GM12878 (cell line): ENCODE measurements around the gene SLCO2A1. TPM values are rescaled to one million over a fixed set of nuclear protein-coding genes. Genes with fewer than 3 reads are reported as not detected.

Experiments used
- ATAC-seq: fragments of 200-7000 bp; cut with Tn5 transposase; 3 replicates; pipeline ENCODE4 v1.9.1; 2020; ENCODE audit warnings: mild to moderate bottlenecking, moderate library complexity
- BruUV-seq: library from RNA; stranded (reverse); fragments of 400-500 nt; replicated peaks from 2 replicates; lab custom pipeline; 2021; lab: Mats Ljungman, UMichigan
- CTCF ChIA-PET: fragments of 300-600 bp; sonication (Branson Sonifier 250); formaldehyde crosslinking; extraction: SDS; loops from one replicate; lab custom pipeline; 2021; ENCODE audit warnings: inconsistent platforms; lab: Yijun Ruan, JAX
- POLR2A ChIA-PET: fragments of 350-600 bp; formaldehyde crosslinking; extraction: SDS; loops from one replicate; lab custom pipeline; 2021; ENCODE audit warnings: inconsistent platforms; lab: Charles Lee
- RAD21 ChIA-PET: fragments of 300-600 bp; sonication (Branson Sonifier 250); formaldehyde crosslinking; loops from one replicate; lab custom pipeline; 2023; ENCODE audit warnings: antibody characterized with exemption; ENCODE audit not compliant: unreplicated experiment; lab: Charles Lee
- SMC1A ChIA-PET: fragments of 300-600 bp; sonication (Branson Sonifier 250); formaldehyde crosslinking; loops from one replicate; lab custom pipeline; 2023; ENCODE audit not compliant: unreplicated experiment, uncharacterized antibody; lab: Charles Lee
- DNase-seq: peaks from one replicate; pipeline ENCODE4 v3.0.0-alpha.2; 2011; ENCODE audit warnings: low read depth, low spot score
- FAIRE-seq: peaks from 3 replicates; lab custom pipeline; 2011; peaks lifted over from hg19 to GRCh38; lab: Jason Lieb, UNC
- H2AFZ ChIP-seq: 2 replicates; pipeline ENCODE4 v1.6.0; 2011; ENCODE audit warnings: low read depth, low read length, control low read depth; ENCODE audit not compliant: control insufficient read depth
- H3K27ac ChIP-seq: 2 replicates; pipeline ENCODE4 v1.5.1; 2011; ENCODE audit warnings: control low read depth; ENCODE audit not compliant: control insufficient read depth, insufficient read depth
- H3K27me3 ChIP-seq, 2 experiments: replicated peaks in 1 of 2; 2 replicates each; pipeline versions ENCODE4 v1.6.0 to v1.6.1; 2011; ENCODE audit warnings: low read length in 1 of 2; ENCODE audit not compliant: control insufficient read depth in 2 of 2, insufficient read depth in 2 of 2
- H3K36me3 ChIP-seq, 2 experiments: 2 replicates each; pipeline ENCODE4 v1.5.1; 2011; ENCODE audit warnings: low read length in 1 of 2; ENCODE audit not compliant: control insufficient read depth in 2 of 2, insufficient read depth in 2 of 2
- H3K4me1 ChIP-seq: 2 replicates; pipeline ENCODE4 v1.6.1; 2011; ENCODE audit warnings: mild to moderate bottlenecking, low read length, moderate library complexity, mixed read lengths; ENCODE audit not compliant: control insufficient read depth, insufficient read depth
- H3K4me2 ChIP-seq: 2 replicates; pipeline ENCODE4 v1.6.0; 2011; ENCODE audit warnings: control low read depth; ENCODE audit not compliant: control insufficient read depth, insufficient read depth
- H3K4me3 ChIP-seq: fragments of 200-600 bp; sonication (generic); 2 replicates; pipeline ENCODE4 v1.5.1; 2016
- H3K79me2 ChIP-seq: 2 replicates; pipeline ENCODE4 v1.6.0; 2011; ENCODE audit warnings: low read length; ENCODE audit not compliant: control insufficient read depth, insufficient read depth
- H3K9ac ChIP-seq: 2 replicates; pipeline ENCODE4 v1.8.0; 2011; ENCODE audit warnings: low read length, control low read depth, mixed read lengths; ENCODE audit not compliant: control insufficient read depth, insufficient read depth
- H3K9me3 ChIP-seq: replicated peaks from 3 replicates; pipeline ENCODE4 v1.5.1; 2011; ENCODE audit warnings: mild to moderate bottlenecking, low read length; ENCODE audit not compliant: control insufficient read depth, insufficient read depth
- H4K20me1 ChIP-seq: 2 replicates; pipeline ENCODE4 v1.6.0; 2011; ENCODE audit not compliant: control insufficient read depth, insufficient read depth
- ASH2L ChIP-seq: fragments of 300-600, 200-600 bp; sonication (generic); IDR thresholded peaks from 2 replicates; pipeline ENCODE4 v1.6.1; 2017; ENCODE audit warnings: low read depth, mild to moderate bottlenecking, borderline replicate concordance
- BHLHE40 ChIP-seq, 2 experiments: fragments of 450-650 bp in 1 of 2; IDR thresholded peaks; 2 replicates each; pipeline ENCODE4 v1.6.1; 2011 to 2017; ENCODE audit warnings: low read depth in 2 of 2, borderline replicate concordance in 1 of 2, improper control_type of control experiment in 1 of 2, low read length in 1 of 2, mild to moderate bottlenecking in 1 of 2
- E2F8 ChIP-seq: fragments of 450-650 bp; IDR thresholded peaks from 2 replicates; pipeline ENCODE4 v1.6.1; 2018; ENCODE audit warnings: mild to moderate bottlenecking, low read depth, moderate library complexity; ENCODE audit not compliant: partially characterized antibody
- SIX5 ChIP-seq: IDR thresholded peaks from 2 replicates; pipeline ENCODE4 v1.6.1; 2011; ENCODE audit warnings: mild to moderate bottlenecking, low read depth, low read length, moderate library complexity; ENCODE audit not compliant: severe bottlenecking
- WGBS: methylation state at CpG from one replicate; pipeline ENCODE4 v1.1.6; 2016; ENCODE audit warnings: low lambda C conversion rate; ENCODE audit not compliant: insufficient replicate concordance, insufficient coverage; ENCODE audit errors: missing lambda C conversion rate; 5-methylcytosine and 5-hydroxymethylcytosine counted together
- in situ Hi-C: fragments of 300-500 bp; cut with MboI; formaldehyde crosslinking; loops from 9 replicates; pipeline ENCODE4 v1.14.3; 2018; ENCODE audit warnings: mixed read lengths
- intact Hi-C: fragments of 100-400 bp; cut with micrococcal nuclease; formaldehyde crosslinking; loops from one replicate; pipeline ENCODE4 v1.14.2; 2022; ENCODE audit not compliant: unreplicated experiment
- polyA plus RNA-seq, 11 experiments: library from polyadenylated mRNA; depleted of rRNA in 4 of 11; unstranded in 6 of 11; stranded (reverse) in 5 of 11; fragments of >200 nt; fragmentation: Nextera tagmentation in 4 of 11; fragmentation: Illumina TruSeq in 1 of 11; extraction: Ambion mirVana in 4 of 11; extraction: Trizol in 1 of 11; gene quantifications; 1 replicate in 1 of 11; 2 replicates in 10 of 11; pipeline versions ENCODE4 v1.2.1 to v1.2.3, GENCODE V29; 2011 to 2016; ENCODE audit warnings: inconsistent platforms in 2 of 11, missing spikeins in 2 of 11, low read depth in 1 of 11
- total RNA-seq, 4 experiments: library from RNA; depleted of rRNA in 3 of 4; stranded (reverse); fragments of >200 nt in 3 of 4; fragmentation: Illumina TruSeq in 1 of 4; extraction: Trizol in 1 of 4; gene quantifications; 2 replicates each; pipeline versions ENCODE4 v1.2.1 to v1.2.3, GENCODE V29; 2013 to 2021

SLCO2A1 gene
- total and polyA plus RNA-seq, 10 of the 15 experiments (the other 5 are each of a cell fraction or from before 2014, with no cell fraction given), result 0.05 TPM; not detected in 9

- CTCF ChIA-PET, result no interaction called here
- RAD21 ChIA-PET, result no interaction called here
- no peak for ATAC-seq
- Histone ChIP-seq H3K9me3 (no peaks in the 10 kb centered on the region), H3K79me2 (no peaks in the 10 kb centered on the region), H3K9ac (no peak overlapping the region), H3K4me2 (no peak overlapping the region), H3K36me3 (no peaks in the 10 kb centered on the region), H3K27ac (no peak overlapping the region), H4K20me1 (no peaks in the 10 kb centered on the region), H2AFZ (no peak overlapping the region), H3K27me3 (peaks cover 0 to 4% of the 10 kb centered on the region in 2 experiments; a peak in 2 of 4 replicates), H3K4me3 (no peak overlapping the region), H3K4me1 (no peaks in the 10 kb centered on the region)
- TF ChIP-seq SIX5 (no peak), ASH2L (no peak), E2F8 (no peak), BHLHE40 (IDR thresholded peaks at IDR 0.05; ENCODE audit: borderline replicate concordance in 1 of 2, low read depth in 2 of 2, low read length in 1 of 2) (no peak)
- SMC1A ChIA-PET, result no interaction called here
- DNase-seq, result no peak
- WGBS, result 14% methylated on average over 6 of the region's 6 CpGs
- in situ Hi-C loops, result no loop called here
- intact Hi-C loops, result no loop called here
- POLR2A ChIA-PET, result no interaction called here
- no peak for FAIRE-seq
- BruUV-seq, result no TSS peak
Measured at GRCh38 chr3:133986311-133986710, 43.4 kb downstream of the SLCO2A1 start.
